NK-92 (cell line): ENCODE data around the gene ALPL.

Source experiments
- DNase-seq: peaks from one replicate; lab custom pipeline; 2025; ENCODE audit not compliant: unreplicated experiment; lab: John Stamatoyannopoulos, UW

The ALPL gene

DNA sequence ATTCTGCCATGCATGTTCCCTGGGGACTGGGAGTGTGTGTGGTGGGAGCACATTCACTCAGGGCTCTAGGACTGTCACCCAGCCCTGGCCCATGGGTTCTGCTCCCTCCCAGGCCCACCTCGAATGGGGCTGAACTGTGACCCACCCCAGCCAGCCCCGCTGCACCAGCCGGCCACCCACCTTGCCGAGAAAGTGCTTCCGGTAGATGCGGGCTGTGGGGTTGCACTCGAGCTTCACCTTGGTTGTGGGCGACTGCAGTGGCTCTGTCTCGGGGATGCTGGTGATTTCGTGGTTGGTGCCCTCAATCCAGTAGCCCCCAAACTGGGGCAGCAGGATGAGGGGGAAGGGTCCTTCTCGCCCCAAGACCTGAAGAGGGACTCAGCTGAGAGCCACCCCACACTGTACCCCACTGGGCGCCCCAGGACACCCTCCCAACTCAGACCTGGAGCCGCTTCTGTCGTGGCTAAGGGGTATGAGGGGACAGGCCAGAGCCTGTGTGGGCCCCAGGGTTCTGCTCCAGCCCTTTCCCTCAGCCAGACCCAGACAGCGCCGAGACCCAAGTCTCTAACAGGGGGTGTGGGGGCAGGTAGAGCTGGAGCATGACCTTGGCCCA, 108.0 kb downstream of the ALPL start:
- DNase-seq, result no peak

DNA sequence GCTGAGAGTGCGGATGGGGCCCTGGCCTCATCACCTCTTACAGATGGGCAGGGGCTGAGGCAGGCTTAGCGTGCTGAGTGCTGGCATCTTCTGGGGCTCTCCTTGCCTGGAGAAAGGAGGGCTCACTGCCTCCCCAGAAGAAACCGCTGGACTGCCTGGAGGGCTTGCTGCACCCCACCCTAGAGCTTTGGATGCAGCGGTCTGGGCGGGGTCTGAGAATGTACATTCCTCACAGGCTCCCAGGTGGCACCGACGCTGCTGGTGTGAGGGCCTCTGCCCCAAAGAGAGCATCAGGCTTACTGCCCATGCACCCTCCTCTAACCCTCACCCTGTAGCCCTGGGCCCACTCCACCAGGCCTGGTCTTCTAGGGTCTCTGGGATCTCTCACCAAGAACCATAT, 108.8 kb downstream of the ALPL start:
- DNase-seq, result no peak

DNA sequence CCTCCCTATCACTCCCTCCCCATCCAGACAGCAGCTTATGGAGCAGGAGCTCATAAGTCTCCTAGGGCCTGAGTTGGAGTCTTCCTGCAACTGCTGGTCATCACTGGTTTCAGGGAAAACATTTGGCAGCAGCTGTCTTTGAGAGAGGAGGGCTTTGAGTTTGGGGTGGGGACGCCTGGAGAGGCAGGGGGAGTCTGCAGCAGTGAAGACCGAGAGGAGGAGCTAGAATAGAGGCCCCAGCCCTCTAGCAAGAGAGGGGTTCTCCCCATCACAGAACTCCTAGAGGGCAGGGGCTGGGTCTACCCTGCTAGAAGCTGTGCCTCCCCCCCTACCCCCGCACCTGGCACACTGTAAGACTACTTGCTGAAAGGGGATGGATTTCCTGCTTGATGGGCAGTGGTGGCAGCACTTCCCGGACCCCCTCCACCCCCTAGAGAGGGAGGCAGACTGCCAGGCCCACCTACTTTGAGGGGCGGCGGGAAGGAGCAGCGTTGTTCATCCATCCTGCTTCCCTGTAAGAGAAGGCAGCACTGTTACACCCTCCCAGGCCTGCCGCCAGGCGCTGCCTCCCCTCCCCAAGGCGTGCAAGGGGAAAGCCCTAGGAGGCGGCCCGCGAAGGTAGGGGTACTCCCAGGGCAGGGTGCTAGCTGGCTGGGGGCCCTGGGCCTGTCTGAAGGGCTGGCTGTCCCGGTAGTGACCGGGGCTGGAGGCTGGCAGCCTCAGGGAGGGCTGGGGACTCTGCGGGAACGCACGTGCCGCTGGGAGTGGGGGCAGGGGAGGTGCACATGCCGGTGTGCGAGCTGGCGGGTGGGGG, 109.5 kb downstream of the ALPL start:
- no peak for DNase-seq

DNA sequence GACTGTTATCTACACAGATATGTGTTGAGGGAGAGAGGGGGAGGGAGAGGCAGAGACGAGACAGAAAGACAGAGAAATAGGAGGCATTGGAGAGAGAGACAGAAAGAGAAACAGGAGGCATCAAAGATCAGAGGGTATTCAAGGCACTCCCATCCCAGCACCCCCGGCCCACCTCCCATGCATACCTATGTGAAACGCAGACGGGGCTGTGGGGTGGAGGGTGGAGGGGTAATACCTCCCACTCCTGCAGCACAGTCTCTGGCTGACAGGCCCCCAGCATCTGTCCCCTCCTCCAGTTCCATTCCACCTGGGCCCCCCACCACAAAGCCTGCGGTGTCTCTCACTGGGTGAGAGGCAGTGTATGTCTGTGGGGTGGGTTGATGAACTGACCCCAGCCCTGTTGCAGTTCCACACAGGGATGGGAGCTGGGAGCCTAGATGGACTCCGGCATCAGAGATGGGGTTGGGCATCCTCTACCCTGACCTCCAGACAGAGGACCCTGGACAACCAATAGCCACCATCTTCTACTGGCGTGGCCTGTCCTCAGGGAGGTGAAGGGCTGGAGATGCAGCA, 110.2 kb downstream of the ALPL start:
- DNase-seq, result no peak

DNA sequence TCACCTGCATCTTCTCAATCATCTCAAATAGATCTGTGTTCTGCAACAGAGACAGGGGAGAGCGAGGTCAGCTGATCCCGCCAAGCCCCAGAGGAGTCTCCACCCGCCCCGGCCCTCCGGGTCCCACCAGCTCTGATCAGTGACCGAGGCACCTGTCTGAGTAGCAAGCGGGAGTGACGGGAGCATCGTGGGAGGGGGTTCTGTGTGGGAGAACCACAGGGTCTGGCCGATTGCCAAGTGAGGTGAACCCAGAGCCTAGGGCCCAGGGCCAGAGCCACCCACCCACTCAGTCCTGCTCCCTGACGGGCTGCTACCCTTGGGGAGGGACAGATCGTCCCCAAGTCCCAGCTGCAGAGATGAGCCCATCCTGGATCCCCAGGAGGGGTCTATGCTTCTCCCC, 110.8 kb downstream of the ALPL start:
- no peak for DNase-seq

DNA sequence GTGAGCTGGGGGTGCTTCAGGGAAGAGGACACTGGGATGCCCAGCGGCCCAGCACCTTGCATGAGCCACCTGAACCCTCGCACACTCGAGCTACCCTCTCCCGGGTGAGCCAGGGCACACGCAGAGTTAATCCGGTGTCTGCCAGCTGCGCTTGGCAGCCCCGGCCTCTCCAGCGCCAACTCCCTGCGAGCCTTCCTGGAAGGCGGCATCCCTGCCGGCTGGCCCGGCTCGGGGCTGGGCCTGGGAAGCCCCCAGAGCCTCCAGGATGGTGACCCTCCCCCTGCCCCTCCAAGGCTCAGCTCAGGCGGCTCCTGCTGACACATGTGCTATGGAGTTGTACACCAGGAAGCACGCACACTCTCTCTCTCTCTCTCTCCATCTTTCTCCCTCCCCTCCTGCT, 111.3 kb downstream of the ALPL start:
- DNase-seq, result no peak

DNA sequence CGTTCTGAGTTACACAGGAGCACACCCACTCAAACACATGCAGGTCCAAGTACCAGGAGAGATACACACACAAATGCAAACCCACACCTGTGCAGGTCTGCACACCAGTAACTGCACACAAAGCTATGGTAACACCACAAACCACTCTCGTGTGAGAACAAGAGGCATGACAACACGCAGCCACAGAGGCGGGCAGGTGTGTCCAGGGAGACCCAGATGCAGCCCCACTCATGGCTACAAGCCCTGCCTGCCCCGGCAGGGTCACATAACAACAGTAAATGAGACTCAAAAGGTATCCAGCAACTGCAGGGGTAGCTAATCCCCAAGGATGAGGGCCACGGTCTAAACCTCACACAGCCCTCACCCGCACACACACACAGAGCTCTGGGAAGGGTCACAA, 111.8 kb downstream of the ALPL start:
- no peak for DNase-seq

DNA sequence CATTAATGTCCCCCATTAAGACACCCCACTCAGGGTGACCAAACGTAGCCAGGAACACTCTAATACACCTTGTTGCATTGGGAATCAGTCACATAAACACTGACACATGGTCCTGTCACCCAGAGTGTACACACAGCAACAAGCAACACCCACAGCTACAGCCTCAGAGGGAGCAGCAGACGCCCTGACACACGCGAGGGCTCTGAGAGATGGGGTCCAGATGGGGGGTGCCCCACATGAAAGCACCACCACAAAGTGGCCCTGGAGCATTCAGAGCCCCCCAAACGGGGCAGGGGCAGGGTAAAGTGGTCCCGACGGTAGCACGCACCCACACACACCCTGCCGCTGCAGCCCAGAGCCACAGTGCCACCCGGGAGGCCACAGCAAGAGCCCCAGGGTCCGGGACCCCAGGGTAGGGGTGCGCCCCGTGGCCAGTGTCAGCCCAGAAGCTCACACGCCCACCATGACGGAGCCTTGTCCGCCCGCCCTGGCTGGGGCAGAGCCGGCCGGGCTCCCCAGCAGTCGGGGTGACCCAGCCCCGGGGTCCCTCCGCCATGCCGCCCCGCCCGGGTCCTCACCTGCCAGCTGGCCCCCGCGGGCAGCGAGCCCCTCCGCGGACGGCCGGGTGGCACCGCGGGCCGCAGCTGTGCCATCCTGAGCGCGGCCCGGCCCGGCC, 112.7 kb downstream of the ALPL start:
- no peak for DNase-seq

DNA sequence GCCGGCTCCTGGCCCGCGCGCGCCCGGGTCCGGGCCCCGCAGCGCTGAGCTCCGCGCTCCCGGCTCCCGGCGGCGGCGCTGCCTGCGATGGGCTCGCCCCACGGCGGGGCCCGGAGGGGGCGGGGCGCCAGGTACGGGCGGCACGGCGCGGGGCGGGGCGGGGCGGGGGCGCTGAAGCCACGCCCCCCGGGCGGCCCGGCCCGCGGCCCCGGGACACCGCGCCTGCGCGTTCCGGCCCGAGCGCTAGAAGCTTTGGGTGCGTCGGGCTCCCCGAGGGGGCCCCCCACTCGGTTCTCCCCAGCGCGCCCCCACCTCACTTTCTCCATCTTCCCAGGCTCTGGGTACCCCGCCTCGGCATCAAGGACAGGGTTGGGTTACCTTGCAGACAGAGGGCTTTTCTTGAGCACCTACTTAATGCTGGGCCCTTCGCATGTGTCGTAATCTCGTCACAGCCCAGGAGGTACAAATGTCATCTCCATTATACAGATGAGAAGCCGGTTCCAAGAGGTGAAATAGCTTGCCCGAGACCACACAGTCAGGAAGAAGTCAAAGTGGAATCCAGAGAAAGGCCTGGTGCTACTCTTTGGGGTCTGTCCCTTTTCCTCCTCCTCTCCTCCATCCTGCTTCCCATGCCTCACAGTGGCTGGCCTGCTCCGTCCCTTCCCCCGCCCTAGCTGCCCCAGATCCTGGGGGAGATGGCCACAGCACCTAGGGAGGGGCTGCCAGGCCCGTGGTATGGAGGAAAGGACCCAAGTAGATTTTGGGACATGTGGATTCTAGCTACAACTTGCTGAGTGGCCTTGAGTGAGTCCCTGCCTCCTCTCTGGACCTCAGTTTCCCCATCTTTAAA, 113.5 kb downstream of the ALPL start:
- no peak for DNase-seq

DNA sequence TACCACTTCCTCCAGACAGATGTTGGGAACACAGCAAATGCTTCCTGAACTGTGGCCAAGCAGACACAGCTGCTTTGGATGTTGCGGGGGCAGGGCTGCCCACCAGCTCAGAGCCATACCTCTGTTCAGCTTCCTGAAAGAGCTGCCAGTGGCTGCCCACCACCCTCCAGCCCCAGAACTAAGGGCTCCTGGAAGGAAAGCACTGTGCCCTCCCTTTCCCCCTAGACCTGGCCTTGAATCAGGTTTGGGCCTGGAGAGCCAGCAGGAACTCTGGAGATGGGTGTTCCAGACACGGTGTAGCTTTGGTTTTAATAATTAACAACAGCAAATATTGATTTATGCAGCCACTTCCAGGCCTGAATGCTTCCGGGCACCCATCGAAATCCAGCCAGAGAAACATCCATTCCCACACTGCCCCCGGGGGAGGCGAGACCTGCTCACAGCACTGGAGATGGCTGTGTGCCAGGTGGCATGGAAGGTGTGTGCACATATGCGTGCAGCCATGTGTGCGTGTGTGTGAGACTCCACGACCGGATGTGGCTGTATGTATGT, 114.3 kb downstream of the ALPL start:
- no peak for DNase-seq

DNA sequence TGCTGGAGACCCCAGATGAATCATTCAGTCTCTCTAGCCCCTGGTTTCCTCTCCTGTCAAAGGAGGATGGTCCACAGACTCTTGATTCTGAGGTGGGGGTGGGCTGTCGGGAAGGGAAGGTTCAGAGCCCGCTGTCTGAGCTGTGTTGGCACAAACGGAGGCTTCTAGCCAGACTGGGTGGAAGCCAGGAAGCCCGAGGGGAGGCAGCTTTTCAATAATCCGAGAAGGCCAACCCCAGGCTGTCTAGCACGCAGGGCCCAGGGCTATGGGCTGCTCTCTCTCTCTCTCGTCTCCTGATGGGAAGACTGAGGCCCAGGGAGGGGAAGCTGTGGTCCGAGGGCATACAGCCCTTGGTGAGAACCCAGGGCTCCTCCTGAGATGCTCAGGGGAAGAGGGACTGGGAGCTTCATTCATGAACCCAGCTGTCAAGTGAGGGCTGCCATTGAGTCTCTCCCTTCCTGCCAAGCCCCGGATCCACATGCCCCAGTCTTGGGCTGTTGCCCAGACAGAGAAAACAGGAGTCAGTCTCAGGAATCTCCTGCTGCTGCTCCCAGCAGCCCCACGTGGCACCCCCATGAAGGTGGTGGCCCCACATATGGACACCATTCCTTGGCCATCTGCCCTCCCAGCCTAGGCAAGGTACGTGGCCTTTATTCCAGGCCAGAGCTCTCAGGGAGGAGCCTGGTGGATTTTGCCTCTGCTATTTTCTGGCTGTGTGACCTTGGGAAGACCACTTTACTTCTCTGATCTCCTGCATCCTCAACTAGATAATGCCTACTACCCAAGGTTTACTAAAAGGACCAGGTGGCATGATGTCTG, 115.6 kb downstream of the ALPL start:
- no peak for DNase-seq

DNA sequence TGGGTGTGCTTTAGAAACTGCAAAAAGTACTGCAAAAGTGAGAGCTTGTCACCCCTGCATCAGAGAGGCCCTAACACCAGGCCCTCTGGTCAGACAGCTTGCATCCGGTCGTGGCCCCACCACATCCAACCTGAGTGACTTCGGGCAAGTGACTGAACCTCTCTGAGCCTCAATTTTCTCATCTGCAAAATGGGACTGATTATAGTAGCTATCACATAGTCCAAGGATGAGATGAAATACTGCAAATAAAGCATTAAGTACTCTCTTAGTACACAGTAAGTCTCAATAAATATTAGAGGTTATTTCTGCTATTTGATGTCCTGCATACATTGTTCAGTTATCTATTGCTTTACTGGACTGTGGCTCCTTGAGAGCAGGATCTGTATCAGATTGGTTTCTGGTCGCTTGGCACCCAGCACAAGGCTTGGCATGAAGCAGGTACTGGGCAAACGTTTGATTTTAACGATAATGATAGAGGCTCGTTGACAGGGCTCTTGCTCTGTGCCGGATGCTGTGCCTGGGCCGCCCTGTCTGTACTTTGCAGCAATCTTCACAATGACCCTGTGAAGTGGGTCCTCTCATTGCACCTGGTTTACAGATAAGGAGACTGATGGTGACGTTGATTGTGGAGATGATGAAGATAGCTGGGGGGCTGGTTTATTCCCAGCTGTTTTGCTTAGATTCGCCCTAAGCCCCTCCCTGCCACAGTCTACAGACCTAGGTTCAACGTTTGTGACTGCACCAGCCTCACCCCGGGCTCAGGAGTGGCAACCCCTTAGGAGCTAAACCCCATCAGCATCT, 116.4 kb downstream of the ALPL start:
- DNase-seq, result no peak

DNA sequence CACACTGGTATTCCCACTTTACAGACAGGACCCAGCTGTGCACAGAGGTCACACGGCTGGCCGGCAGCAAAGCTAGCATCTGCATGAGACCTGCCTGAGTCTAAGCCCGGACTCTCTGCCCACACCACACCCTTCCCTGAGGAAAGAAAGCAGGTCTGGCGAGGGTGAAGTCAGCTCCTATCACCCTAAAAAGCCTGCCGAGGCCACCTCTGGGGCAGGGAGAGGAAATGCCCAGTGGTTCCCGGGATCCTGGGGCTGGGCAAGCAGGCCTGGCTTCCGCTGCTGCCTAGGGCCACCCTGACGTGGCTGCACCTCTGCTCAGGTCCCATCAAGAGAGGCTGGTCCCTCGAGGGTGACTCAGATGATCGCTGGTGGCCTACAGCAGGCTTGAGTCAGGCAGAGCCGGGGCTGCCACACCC, 117.7 kb downstream of the ALPL start:
- DNase-seq, result no peak
